Daoy (cell line): ENCODE results near the gene CEMIP. TPM values are rescaled to one million over a fixed set of nuclear protein-coding genes. Genes with fewer than 3 reads are reported as not detected.

ENCODE experiments used
- DNase-seq: peaks from one replicate; pipeline ENCODE4 v3.0.0-alpha.2; 2015; ENCODE audit warnings: low read depth
- total RNA-seq: library from RNA; depleted of rRNA; stranded (reverse); fragments of >200 nt; shearing (Covaris generic); gene quantifications from 2 replicates; pipeline ENCODE4 v1.2.3, GENCODE V29; 2014

The CEMIP gene
- total RNA-seq, 1 experiment from 2014 or later, result 5.1 TPM

DNA sequence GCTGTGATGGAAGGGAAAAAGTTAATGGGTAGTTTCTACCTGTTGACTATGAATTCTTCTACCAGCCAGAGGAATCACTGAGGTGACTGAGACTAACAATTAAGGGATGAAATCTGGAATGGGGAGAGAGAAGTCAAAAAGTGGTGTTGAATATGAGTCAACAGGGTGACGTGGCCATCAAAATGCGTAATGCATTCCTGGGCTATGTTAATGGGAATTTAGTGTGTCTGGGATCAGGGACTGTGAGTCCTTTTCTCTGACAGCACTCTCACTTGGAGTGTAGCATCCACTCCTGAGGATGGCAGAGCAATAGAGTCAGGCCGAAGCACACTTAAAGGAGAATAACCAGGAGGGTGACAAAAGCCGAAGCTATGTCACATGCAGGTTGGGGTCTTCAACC lies 150.1 kb downstream of the CEMIP start:
- DNase-seq, result peak; percentile 91

DNA sequence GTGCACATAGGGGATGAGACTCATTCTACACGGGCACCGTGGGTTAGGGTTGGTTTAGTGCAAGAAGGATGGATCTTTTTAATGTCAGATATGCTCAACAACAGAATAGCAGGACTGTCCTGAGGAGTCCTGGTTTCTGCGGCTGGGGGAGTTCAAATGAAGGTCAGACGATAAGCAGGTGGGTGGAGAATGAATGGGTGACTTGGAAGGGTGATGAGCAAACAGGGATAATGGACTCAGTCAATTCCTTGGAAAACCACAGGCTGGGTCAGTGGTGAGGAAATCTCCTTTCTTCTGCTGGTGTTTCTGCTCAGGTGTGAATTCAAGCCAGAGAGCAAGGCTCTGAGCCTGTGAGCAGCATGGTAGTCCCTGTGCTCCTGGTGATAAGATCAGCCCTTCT lies 150.5 kb downstream of the CEMIP start:
- peak; percentile 79 for DNase-seq

DNA sequence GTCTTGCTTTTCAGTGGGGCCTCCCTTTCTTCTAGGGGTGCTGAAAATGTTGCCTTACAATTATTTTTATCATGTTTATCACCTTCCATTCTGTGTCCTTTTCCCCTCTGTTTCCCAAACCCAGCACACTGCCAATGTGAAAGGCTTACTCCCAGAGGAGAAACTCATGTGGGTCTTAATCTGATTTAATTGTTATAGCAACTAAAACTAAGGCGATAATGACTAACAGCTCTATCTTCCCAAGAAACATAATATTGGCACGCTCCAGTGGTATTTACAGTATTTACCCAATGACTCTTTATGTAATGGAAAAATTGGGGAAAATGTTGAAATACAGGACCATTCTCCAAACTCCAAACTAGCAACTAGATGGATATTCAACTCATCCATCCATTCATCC lies 152.0 kb downstream of the CEMIP start:
- no peak for DNase-seq

DNA sequence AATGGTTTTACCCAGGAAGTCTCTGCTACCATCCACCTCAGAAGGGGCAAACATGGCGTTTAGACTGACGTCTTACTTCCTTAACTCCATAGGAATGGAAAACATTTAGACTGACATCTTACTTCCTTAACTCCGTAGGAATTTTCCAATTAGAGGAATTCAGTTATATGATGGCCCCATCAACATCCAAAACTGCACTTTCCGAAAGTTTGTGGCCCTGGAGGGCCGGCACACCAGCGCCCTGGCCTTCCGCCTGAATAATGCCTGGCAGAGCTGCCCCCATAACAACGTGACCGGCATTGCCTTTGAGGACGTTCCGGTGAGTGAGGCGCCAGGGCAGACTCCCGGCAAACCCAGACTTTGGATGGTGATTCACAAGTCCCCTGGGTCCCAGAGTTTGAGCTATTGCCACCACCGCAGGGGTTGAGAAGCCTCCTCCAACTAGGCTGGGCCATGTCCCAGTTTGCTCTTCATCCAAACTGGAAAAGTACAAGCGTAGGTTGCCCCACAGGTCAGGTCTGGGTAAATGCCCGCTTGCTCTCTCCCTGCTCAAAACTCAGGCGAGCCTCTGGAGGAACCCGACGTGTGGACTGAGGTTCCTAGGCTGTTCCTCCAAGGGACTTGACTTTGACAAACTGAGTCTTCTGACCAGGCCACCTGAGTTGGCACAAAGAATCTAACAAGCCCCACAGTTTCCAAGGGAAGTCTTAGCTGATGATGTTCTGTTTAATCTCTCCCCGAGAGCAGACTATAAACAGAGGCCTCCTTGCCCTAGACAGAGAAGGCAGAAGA lies 152.7 kb downstream of the CEMIP start:
- DNase-seq, result no peak

DNA sequence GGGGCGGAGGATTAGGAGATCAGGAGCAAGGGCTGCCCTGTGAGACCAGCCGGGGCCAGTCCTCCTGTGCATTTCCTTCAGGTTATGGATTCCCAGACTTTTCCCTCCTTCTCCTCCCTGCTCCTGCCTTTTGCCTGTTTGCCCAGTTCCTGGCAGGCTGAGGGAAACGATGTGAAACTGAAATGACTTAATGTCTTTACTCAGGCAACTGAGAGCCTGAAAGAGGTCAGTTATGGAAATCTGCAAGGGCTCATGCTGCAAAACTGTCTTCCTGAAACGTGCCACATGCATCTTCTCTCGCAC lies 153.3 kb downstream of the CEMIP start:
- no peak for DNase-seq

DNA sequence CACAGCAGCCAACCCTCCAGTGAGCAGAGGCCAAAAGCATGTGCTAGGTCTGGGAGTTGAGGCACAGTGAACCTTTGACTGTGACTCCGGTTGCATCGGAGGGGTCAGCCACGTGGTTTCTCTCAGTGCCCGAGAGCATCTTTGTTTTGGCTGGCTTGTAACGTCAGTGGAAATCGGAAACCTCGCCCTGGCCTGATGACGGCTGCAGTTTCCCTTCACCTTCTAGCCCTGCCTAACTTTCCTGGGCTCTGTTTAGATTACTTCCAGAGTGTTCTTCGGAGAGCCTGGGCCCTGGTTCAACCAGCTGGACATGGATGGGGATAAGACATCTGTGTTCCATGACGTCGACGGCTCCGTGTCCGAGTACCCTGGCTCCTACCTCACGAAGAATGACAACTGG lies 153.8 kb downstream of the CEMIP start:
- DNase-seq, result no peak

DNA sequence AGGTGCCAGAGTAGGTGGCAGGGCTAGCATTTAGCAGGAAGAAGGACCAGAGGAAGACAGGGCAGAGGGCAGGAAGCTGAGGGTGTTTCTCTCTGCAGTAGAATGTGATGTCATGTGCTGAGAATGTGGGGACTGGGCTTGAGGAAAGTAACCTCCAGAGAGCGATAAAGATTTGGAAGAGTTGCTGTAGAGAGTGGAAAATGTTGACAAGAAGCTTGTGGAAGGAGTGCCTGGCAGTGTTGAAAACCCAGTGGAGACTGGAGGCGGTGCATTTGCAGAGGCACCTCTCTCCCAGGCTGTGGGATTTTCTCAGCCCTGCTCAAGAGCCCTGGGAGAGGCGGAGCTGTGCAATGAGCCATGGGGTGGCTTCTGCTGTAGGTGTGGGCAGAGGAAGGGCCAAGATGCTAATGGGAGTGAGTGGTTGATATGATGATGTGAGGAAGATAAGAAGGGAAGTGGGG lies 155.6 kb downstream of the CEMIP start:
- peak; percentile 79 for DNase-seq

DNA sequence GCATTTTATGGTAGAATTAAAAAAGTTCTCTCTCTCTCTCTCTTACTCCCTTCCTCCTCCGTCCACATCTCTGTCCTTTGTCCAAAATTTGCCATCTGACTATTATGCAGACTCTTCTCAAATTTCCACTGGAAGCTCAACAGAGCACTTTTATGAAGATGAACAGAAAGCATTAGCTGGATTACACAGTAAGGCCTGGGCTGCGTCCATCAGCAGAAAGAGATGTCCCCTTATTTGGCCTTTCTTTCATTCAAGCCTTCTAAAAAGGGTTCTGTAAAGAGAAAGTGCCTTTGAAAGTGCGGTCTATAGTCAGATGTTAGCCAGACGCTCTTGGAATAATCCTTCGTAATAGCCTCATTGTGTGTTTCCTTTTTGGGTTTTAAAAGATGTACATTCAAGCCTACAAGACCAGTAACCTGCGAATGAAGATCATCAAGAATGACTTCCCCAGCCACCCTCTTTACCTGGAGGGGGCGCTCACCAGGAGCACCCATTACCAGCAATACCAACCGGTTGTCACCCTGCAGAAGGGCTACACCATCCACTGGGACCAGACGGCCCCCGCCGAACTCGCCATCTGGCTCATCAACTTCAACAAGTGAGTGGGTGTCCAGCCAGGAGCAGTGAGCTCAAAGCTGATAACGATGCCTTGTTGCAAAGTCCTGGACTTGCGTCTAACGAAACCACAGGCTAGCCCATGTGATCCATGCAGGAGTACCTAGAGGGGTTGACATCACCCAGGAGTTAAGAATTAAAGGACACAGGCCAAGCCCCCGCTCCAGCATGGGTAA lies 157.3 kb downstream of the CEMIP start:
- DNase-seq, result no peak

DNA sequence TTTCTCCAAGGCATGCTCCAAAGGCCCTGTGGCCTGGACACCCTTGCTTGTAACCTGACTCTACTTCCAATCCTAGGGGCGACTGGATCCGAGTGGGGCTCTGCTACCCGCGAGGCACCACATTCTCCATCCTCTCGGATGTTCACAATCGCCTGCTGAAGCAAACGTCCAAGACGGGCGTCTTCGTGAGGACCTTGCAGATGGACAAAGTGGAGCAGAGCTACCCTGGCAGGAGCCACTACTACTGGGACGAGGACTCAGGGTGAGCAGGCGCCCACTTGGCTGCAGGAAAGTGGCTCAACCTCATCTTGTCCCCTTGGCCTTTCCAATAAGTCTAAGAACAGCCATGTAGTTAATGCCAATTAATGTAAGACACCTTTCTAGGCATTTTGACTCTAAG lies 158.5 kb downstream of the CEMIP start:
- DNase-seq, result no peak

DNA sequence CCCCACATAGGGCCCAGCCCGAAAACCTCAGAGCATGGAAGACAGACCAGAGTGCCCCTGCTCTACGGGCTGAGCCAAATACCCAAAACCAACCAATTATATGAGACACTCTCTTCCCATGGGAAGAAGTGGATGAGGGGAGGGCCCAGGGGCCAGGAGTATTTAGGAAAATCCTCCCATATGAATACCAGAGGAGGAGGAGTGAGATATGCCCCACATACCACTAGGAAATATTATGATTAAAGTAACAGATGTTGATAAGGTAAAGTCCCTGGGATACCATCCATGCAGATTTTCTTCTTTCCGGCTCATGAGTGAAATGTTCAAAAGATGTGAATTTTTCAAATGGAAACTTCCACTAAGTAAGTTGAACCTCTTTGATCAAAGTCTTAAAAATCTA lies 160.0 kb downstream of the CEMIP start:
- DNase-seq, result no peak

DNA sequence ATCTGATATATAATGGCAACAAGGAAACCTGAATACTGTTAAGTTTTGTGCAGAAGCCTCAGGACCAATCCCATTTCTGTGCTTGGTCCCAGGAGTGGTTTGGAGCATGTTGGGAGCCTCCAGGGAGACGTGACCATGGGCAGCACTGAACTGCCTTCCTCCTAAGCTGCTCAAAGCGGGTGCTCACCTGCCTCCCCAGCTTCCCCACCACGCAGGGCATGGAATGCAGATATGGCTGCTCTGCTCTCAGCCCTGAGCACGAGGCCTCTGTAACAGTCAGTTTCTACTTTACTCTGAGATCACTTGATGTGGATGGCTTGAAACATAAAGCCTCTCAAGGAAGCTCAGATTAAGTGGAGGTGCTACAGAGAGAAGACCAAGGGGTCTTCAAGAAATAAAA lies 161.2 kb downstream of the CEMIP start:
- DNase-seq, result no peak

DNA sequence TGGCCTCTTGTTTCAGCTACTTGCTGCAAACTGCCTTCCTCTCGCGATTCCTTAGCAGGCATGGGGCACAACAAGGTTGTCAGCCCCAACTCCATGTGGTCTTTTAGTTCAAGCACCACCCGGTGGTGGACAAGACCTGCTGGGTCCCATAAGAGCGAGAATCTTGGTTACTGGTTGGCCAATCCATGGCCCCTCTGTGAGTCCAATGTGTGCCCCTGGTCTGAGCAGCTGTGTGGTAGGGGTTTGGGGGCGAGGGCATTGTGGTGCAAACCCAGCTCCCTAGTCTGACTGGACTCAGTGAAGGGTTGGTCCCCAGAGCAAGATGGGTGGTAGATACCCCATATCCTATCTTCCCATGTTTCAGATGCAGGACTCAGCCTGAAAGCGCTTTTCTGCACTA lies 161.7 kb downstream of the CEMIP start:
- DNase-seq, result no peak

DNA sequence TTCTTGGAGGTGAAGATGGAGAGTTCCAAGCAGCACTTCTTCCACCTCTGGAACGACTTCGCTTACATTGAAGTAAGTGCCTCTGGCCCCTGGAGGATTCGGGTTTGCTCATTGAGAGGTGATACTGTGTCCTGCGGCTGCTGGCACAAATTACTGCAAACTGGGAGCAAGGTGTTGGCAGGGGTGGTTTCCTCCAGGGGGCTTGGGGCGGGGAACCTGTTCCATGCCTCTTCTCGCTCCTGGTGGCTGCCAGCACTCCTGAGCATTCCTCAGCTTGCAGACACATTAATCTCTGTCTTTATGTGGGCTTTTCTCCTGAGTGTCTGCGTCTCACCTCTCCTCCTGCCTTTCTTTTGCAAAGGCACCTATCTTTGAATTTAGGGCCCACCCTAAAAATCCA lies 163.1 kb downstream of the CEMIP start:
- DNase-seq, result no peak

DNA sequence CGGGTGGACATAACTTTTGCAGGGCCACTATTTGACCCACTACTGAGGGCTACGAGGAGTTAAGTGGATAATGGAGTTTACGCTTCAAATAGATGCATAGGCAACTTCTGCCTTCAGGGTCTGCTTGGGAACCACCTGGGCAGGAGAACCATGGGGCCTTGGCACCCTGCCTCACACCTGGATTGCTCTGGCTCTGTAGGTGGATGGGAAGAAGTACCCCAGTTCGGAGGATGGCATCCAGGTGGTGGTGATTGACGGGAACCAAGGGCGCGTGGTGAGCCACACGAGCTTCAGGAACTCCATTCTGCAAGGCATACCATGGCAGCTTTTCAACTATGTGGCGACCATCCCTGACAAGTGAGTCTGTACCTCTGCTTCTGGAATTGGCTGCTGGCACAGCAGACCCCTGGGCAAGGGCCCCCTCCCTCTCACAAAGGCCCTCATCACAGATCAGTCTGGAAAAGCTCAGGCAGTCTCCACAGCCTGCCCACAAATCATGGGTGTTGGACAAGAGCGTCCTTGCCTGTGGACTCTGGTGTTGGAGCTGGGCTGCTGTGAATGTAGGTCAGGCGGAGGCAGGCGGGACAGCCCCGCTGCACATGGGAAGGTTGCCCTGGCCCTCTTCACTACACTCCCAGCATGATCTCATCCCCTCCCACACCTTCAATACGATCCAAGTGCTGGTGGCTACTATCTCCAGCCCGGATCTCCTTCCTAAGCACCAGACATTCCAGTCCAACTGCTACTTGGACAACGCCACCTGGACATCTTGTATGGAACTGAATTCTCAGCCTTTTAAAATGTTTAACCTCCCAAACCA lies 163.8 kb downstream of the CEMIP start:
- no peak for DNase-seq

DNA sequence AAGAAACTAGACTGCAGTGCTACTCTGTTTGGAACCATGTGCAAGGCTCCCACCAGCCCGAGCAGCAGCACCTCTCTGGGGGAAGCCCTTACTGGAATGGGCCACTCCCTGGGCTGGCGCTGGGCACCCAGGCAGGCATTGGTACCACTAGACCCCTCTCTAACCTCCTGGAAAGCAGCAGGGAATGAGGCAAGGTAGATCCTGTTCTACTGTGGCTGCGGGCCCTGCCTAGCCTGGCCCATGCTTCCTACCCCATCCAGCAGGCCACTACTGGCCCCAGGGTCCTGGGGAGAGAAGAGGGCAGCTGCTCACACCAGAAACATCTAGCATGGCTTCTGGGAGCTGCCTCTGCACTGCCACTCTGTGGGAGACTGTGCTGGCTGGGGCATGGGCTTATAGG lies 165.6 kb downstream of the CEMIP start:
- DNase-seq, result no peak

DNA sequence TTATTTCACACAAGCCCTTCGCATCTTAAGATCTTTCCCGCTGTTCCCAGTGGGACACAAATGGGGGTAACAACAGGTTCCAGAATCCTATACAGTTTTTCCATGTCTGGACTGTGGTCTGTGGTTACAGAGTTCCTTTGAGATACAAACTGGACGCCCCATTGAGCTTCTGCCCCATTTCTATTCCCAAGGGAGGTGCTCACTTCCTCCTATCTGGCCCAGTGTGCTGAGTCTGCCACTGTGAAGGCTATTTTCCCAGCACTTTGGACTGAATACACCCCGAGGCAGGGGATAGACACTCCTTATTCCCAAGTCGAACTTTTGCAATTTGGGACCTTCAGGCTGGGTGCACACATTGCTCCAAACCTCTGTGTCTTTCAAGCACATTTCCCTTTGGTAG lies 166.4 kb downstream of the CEMIP start:
- DNase-seq, result no peak

DNA sequence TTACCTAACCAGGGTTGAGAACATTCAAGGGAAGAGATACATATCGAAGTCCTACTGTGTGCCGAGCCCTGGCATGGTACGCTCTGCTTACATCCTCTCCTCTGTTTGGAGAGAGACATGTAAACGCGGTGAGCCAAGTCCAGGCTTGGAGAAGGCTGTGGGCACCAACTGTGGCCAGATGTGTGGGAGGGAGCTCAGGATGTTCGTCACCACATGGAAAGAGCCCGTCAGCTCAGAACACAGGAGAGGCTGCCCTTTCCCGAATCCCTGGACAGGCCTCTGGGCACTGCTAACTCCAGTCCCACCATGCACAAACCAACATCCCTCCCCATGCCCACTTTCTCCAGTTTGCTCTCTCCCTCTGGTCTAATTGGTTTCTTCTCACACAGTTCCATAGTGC lies 167.4 kb downstream of the CEMIP start:
- DNase-seq, result no peak

DNA sequence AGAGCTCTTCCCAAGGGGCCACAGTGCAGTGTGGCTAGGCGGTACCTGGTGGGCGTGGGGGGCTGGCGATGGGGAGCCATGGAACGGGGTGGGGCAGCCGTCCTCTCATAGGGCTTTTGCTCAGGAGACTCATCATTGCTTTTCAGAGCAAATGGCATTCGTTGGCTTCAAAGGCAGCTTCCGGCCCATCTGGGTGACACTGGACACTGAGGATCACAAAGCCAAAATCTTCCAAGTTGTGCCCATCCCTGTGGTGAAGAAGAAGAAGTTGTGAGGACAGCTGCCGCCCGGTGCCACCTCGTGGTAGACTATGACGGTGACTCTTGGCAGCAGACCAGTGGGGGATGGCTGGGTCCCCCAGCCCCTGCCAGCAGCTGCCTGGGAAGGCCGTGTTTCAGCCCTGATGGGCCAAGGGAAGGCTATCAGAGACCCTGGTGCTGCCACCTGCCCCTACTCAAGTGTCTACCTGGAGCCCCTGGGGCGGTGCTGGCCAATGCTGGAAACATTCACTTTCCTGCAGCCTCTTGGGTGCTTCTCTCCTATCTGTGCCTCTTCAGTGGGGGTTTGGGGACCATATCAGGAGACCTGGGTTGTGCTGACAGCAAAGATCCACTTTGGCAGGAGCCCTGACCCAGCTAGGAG lies 169.6 kb downstream of the CEMIP start:
- DNase-seq, result no peak

DNA sequence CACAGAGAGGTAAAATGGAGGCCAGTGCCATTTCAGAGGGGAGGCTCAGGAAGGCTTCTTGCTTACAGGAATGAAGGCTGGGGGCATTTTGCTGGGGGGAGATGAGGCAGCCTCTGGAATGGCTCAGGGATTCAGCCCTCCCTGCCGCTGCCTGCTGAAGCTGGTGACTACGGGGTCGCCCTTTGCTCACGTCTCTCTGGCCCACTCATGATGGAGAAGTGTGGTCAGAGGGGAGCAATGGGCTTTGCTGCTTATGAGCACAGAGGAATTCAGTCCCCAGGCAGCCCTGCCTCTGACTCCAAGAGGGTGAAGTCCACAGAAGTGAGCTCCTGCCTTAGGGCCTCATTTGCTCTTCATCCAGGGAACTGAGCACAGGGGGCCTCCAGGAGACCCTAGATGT lies 170.6 kb downstream of the CEMIP start:
- DNase-seq, result no peak

DNA sequence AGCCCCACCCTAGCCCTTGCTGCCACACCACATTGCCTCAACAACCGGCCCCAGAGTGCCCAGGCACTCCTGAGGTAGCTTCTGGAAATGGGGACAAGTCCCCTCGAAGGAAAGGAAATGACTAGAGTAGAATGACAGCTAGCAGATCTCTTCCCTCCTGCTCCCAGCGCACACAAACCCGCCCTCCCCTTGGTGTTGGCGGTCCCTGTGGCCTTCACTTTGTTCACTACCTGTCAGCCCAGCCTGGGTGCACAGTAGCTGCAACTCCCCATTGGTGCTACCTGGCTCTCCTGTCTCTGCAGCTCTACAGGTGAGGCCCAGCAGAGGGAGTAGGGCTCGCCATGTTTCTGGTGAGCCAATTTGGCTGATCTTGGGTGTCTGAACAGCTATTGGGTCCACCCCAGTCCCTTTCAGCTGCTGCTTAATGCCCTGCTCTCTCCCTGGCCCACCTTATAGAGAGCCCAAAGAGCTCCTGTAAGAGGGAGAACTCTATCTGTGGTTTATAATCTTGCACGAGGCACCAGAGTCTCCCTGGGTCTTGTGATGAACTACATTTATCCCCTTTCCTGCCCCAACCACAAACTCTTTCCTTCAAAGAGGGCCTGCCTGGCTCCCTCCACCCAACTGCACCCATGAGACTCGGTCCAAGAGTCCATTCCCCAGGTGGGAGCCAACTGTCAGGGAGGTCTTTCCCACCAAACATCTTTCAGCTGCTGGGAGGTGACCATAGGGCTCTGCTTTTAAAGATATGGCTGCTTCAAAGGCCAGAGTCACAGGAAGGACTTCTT lies 171.3 kb downstream of the CEMIP start:
- DNase-seq, result no peak

DNA sequence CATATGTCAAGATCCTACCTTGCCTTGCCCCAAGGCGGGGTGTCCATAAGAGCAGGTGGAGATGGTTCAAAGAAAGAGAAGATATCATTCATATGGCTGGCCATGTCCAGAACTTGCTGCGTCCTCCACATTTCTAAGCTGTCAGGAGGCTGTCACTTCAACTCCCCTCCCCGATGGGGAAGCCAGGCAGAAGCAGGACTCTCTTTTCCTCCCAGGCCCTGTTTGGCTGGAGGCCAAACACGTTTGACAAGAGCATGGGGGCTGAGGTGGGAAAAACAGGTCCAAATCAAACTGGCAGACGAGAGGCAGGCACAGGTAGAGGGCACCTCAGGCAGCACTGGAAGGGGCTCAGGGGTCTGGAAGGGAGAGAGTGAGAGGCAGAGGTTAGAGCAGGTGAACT lies 172.8 kb downstream of the CEMIP start:
- DNase-seq, result no peak
